Right lobe of liver (tissue), 4 donors: ENCODE results near the gene FOLR1.
"Not testable (repeated sequence)": the region's sequence is repeated elsewhere in the genome, so short reads cannot be mapped to it uniquely, and the experiment has no call there.

Experiments used
- POLR2A ChIP-seq: fragments of 450-650 bp; IDR thresholded peaks from one replicate; pipeline ENCODE4 v1.6.1; 2017; ENCODE audit warnings: antibody characterized with exemption, mild to moderate bottlenecking
- TF ChIP-seq, protein P1 (sequence below), 4 donors: fragments of 200-600 bp in 3 of 4; fragments of 450-650 bp in 1 of 4; IDR thresholded peaks; one replicate each; pipeline versions ENCODE4 v1.5.1 to v1.8.0; 2016 to 2022; ENCODE audit warnings: antibody characterized with exemption in 4 of 4, mild to moderate bottlenecking in 2 of 4
- donor health status: DM: no; HTN: no; CAD: no.
- donor health status: DM: no; HTN: no; CAD: no.
- donor health status: DM: no; HTN: yes; CAD: no.

DNA sequence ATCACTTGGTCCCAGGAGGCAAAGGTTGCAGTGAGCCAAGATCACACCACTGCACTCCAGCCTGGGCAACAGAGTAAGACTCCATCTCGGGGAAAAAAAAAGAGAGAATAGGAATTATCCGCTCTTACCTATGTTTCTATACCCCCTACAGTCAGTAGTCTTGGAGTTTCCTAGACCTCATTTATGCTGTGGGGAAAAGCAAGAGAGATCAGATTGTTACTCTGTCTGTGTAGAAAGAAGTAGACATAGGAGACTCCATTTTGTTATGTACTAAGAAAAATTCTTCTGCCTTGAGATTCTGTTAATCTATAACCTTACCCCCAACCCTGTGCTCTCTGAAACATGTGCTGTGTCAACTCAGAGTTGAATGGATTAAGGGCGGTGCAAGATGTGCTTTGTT is 27.8 kb upstream of the FOLR1 start:
- TF ChIP-seq, protein P1, sequence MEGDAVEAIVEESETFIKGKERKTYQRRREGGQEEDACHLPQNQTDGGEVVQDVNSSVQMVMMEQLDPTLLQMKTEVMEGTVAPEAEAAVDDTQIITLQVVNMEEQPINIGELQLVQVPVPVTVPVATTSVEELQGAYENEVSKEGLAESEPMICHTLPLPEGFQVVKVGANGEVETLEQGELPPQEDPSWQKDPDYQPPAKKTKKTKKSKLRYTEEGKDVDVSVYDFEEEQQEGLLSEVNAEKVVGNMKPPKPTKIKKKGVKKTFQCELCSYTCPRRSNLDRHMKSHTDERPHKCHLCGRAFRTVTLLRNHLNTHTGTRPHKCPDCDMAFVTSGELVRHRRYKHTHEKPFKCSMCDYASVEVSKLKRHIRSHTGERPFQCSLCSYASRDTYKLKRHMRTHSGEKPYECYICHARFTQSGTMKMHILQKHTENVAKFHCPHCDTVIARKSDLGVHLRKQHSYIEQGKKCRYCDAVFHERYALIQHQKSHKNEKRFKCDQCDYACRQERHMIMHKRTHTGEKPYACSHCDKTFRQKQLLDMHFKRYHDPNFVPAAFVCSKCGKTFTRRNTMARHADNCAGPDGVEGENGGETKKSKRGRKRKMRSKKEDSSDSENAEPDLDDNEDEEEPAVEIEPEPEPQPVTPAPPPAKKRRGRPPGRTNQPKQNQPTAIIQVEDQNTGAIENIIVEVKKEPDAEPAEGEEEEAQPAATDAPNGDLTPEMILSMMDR (IDR thresholded peaks at IDR 0.05) = not testable (repeated sequence)
- not testable (repeated sequence) for TF ChIP-seq POLR2A
